Keratinocyte (primary cell): Measurements from ENCODE around the gene DNASE1L3.

Source experiments
- CTCF ChIP-seq, 3 experiments: IDR thresholded peaks in 1 of 3; conservative IDR thresholded peaks in 1 of 3; optimal IDR thresholded peaks in 1 of 3; 2 replicates in 2 of 3; 3 replicates in 1 of 3; pipeline versions ENCODE3 to v1.5.1; 2011; ENCODE audit warnings: low read length in 3 of 3, mild to moderate bottlenecking in 3 of 3, moderate library complexity in 2 of 3, control low read depth in 1 of 3, inconsistent platforms in 1 of 3; ENCODE audit not compliant: insufficient read depth in 2 of 3; ENCODE audit errors: extremely low read depth in 1 of 3
- EZH2 ChIP-seq: IDR thresholded peaks from one replicate; pipeline ENCODE4 v1.6.1; 2012; ENCODE audit warnings: inconsistent platforms, mild to moderate bottlenecking, low read length, moderate library complexity

- TF ChIP-seq CTCF (optimal IDR thresholded peaks at IDR 0.05 in 1 of 3, IDR thresholded peaks at IDR 0.05 in 1 of 3, conservative IDR thresholded peaks at IDR 0.05 in 1 of 3; ENCODE audit: extremely low read depth in 1 of 3, insufficient read depth in 2 of 3, low read length in 3 of 3) (no peak), EZH2 (no peak)
Measured at GRCh38 chr3:58164906-58165821, 45.6 kb downstream of the DNASE1L3 start.
